Endodermal cell (in vitro differentiated cells): Measurements from ENCODE around the gene KRTAP12-4. TPM values are rescaled to one million over a fixed set of nuclear protein-coding genes. Genes with fewer than 3 reads are reported as not detected.

ENCODE experiments used
- DNase-seq: peaks from one replicate; pipeline ENCODE4 v3.0.0-alpha.2; 2017
- H3K27ac ChIP-seq: 2 replicates; pipeline ENCODE4 v1.5.1; 2013; ENCODE audit warnings: mild to moderate bottlenecking, low read depth, low read length, moderate library complexity
- H3K27me3 ChIP-seq: 2 replicates; pipeline ENCODE4 v1.6.1; 2013; ENCODE audit warnings: mild to moderate bottlenecking, low read length, moderate library complexity; ENCODE audit not compliant: insufficient read depth, control insufficient read depth, poor library complexity, severe bottlenecking
- H3K36me3 ChIP-seq: 2 replicates; pipeline ENCODE4 v1.7.0; 2013; ENCODE audit warnings: mild to moderate bottlenecking, low read length, moderate library complexity; ENCODE audit not compliant: control insufficient read depth, insufficient read depth
- H3K4me1 ChIP-seq: one replicate; pipeline ENCODE4 v1.7.0; 2013; ENCODE audit warnings: low read length; ENCODE audit not compliant: control insufficient read depth, insufficient read depth
- H3K4me3 ChIP-seq: 2 replicates; pipeline ENCODE4 v1.5.1; 2013; ENCODE audit warnings: mild to moderate bottlenecking, low read length, moderate library complexity
- H3K9ac ChIP-seq: 2 replicates; pipeline ENCODE4 v1.6.1; 2013; ENCODE audit warnings: mild to moderate bottlenecking, low read length, moderate library complexity; ENCODE audit not compliant: poor library complexity, severe bottlenecking; ENCODE audit errors: extremely low read depth
- H3K9me3 ChIP-seq: 2 replicates; pipeline ENCODE4 v1.6.1; 2013; ENCODE audit warnings: mild to moderate bottlenecking, low read length, moderate library complexity; ENCODE audit not compliant: control insufficient read depth
- H3K27ac Mint-ChIP-seq: 2 replicates; pipeline ENCODE4 v1.8.0; 2020; ENCODE audit warnings: mixed read lengths
- H3K27me3 Mint-ChIP-seq: 2 replicates; pipeline ENCODE4 v1.8.0; 2021; ENCODE audit warnings: mild to moderate bottlenecking, mixed read lengths; ENCODE audit not compliant: insufficient read depth
- H3K36me3 Mint-ChIP-seq: 2 replicates; pipeline ENCODE4 v1.8.0; 2020; ENCODE audit warnings: low read depth, mixed read lengths
- H3K4me1 Mint-ChIP-seq: 2 replicates; pipeline ENCODE4 v1.8.0; 2020; ENCODE audit warnings: mixed read lengths
- H3K4me3 Mint-ChIP-seq: 2 replicates; pipeline ENCODE4 v1.8.0; 2020; ENCODE audit warnings: mild to moderate bottlenecking, moderate library complexity, mixed read lengths
- H3K9me3 Mint-ChIP-seq: 2 replicates; pipeline ENCODE4 v1.8.0; 2020; ENCODE audit warnings: mild to moderate bottlenecking, mixed read lengths
- CTCF ChIP-seq: fragments of 200-600 bp; sonication (generic); conservative IDR thresholded peaks from 2 replicates; pipeline ENCODE4 v1.5.0; 2021; ENCODE audit warnings: antibody characterized with exemption, mild to moderate bottlenecking
- WGBS, 2 experiments: methylation state at CpG; one replicate each; pipeline versions ENCODE4 v1.1.5 to v1.1.7; 2013; ENCODE audit warnings: missing lambda C conversion rate in 2 of 2, mixed read lengths in 1 of 2; ENCODE audit not compliant: insufficient coverage in 1 of 2, insufficient read length in 1 of 2; 5-methylcytosine and 5-hydroxymethylcytosine counted together
- total RNA-seq, 2 donors: library from RNA; stranded (reverse); fragmentation: NEBNext Ultra II Directional in 1 of 2; extraction: Animal tissue kit (Norgen Biotek cat#: 25700) in 1 of 2; gene quantifications; 2 replicates in 1 of 2; 3 replicates in 1 of 2; pipeline ENCODE4 v1.2.1, GENCODE V29; 2021

The KRTAP12-4 gene
- total RNA-seq, 2 donors from 2014 or later, result not detected

DNA sequence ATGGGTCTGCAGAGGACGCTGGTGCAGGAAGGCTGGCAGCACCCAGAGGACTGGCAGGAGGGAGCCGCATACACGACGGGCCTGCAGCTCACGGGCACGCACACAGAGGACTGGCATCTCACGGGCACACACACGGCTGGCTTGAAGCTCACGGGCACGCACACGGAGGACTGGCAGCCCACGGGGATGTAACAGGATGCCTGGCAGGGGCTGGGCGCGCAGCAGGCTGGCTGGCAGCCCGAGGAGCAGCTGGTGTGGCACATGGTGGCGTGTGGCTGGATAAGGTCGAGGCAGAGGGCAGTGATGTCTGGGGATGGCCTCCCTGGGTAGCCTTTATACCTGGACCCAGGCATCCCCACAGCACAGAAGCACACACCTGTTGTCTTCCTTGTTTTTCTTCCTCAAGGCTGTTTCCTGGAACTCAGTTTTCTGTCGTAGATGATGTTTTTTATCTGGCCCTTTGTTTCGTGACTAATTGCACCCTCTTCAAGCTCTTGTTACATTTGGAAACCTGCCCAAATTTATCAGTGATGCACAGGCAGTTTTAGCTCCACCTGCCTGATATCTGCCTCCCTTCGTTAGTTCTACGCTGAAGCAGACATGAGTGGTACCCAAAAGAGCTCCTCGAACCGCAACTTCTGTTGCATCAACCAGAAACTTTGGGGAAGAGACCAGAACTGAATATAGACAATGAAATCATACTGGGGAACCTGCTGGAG, 27.6 kb upstream of the KRTAP12-4 start, which contains the start of gene KRTAP12-1:
KRTAP12-1 (minus strand) TSS at position 303 of the 719 bp plus-strand sequence; CDS start at position 263, 40 bp downstream.
- no peak within 1 kb of the TSS for H3K4me3 ChIP-seq
- whole genome bisulfite sequencing, 2 experiments, result 93 to 96% methylated on average over 23 of the region's 23 CpGs
- DNase-seq, result no peak
- peak within 1 kb of the TSS; percentile 13 for H3K27ac Mint-ChIP-seq
- no peak within 1 kb of the TSS for H3K27ac ChIP-seq
- H3K27me3 Mint-ChIP-seq, result peaks cover 33% of the 10 kb centered on the region
- H3K4me1 Mint-ChIP-seq, result peaks cover 15% of the 10 kb centered on the region
- H3K27me3 ChIP-seq, result no peaks in the 10 kb centered on the region
- peaks cover 3% of the 10 kb centered on the region for H3K4me1 ChIP-seq
- H3K9me3 Mint-ChIP-seq, result no peaks in the 10 kb centered on the region
- H3K9me3 ChIP-seq, result no peaks in the 10 kb centered on the region
- no peak within 1 kb of the TSS for H3K9ac ChIP-seq
- no peaks in the 10 kb centered on the region for H3K36me3 Mint-ChIP-seq
- no peak for TF ChIP-seq CTCF
- H3K36me3 ChIP-seq, result no peaks in the 10 kb centered on the region
- H3K4me3 Mint-ChIP-seq, result no peak within 1 kb of the TSS

DNA sequence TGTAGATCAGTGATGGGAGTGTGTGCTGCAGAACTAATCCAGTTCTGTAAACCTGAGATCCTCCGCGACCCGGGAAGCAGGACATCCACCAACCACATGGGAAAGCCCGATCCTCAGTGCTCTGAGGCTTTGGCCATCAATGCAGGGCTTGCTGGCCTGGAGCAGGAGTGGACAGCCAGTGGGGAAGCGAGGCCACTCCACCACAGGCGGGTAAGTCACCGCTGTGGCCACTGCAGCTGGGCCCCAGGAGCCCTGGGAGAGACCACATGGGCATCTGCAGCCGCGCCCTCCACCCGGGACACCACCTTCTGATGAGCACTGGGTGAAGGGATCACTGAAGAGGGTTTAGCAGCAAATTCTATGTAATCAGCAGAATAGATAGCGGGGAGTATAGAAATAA, 26.7 kb upstream of the KRTAP12-4 start:
- Histone ChIP-seq H3K9me3 (no peaks in the 10 kb centered on the region), H3K4me1 (no peaks in the 10 kb centered on the region), H3K9ac (no peak overlapping the region), H3K27me3 (no peaks in the 10 kb centered on the region), H3K36me3 (no peaks in the 10 kb centered on the region), H3K4me3 (no peak overlapping the region), H3K27ac (no peak overlapping the region)
- DNase-seq, result no peak
- 79 to 86% methylated on average over 6 to 11 of the region's 11 CpGs for WGBS, 2 experiments
- no peak for TF ChIP-seq CTCF
- Mint-ChIP-seq H3K4me3 (no peak overlapping the region), H3K36me3 (no peaks in the 10 kb centered on the region), H3K9me3 (no peaks in the 10 kb centered on the region), H3K4me1 (peaks cover 8% of the 10 kb centered on the region), H3K27me3 (peaks cover 41% of the 10 kb centered on the region), H3K27ac (no peak overlapping the region)

- Histone ChIP-seq H3K4me1 (no peaks in the 10 kb centered on the region), H3K4me3 (no peak overlapping the region), H3K9me3 (peaks cover 10% of the 10 kb centered on the region), H3K27ac (no peak overlapping the region), H3K36me3 (no peaks in the 10 kb centered on the region), H3K27me3 (no peaks in the 10 kb centered on the region), H3K9ac (no peak overlapping the region)
- H3K9me3 Mint-ChIP-seq, result peaks cover 9% of the 10 kb centered on the region
- WGBS, 2 experiments, result 96 to 97% methylated on average over 10 to 13 of the region's 13 CpGs
- H3K4me1 Mint-ChIP-seq, result no peaks in the 10 kb centered on the region
- H3K27ac Mint-ChIP-seq, result no peak overlapping the region
- H3K4me3 Mint-ChIP-seq, result no peak overlapping the region
- H3K36me3 Mint-ChIP-seq, result peaks cover under 1% of the 10 kb centered on the region
- DNase-seq, result no peak
- peaks cover 24% of the 10 kb centered on the region for H3K27me3 Mint-ChIP-seq
- no peak for TF ChIP-seq CTCF
Observed at GRCh38 chr21:44677881-44678280, 23.4 kb upstream of the KRTAP12-4 start.
